HUES64 (cell line): Measurements from ENCODE around the gene SLC43A3.

ENCODE experiments used
- H3K27ac ChIP-seq: 2 replicates; pipeline ENCODE4 v1.7.0; 2013; ENCODE audit warnings: low read depth, low read length, inconsistent platforms
- H3K27me3 ChIP-seq: 2 replicates; pipeline ENCODE4 v1.6.1; 2013; ENCODE audit warnings: mild to moderate bottlenecking, low read length; ENCODE audit not compliant: insufficient read depth
- H3K36me3 ChIP-seq: 2 replicates; pipeline ENCODE4 v1.6.1; 2013; ENCODE audit warnings: mild to moderate bottlenecking, low read length; ENCODE audit not compliant: insufficient read depth
- H3K4me1 ChIP-seq: 2 replicates; pipeline ENCODE4 v1.6.1; 2013; ENCODE audit warnings: mild to moderate bottlenecking, low read length, moderate library complexity; ENCODE audit not compliant: insufficient read depth
- H3K4me3 ChIP-seq: 2 replicates; pipeline ENCODE4 v1.5.1; 2013; ENCODE audit warnings: mild to moderate bottlenecking, low read length, moderate library complexity
- H3K9ac ChIP-seq: 2 replicates; pipeline ENCODE4 v1.6.1; 2013; ENCODE audit warnings: mild to moderate bottlenecking, low read depth, low read length
- H3K9me3 ChIP-seq: 2 replicates; pipeline ENCODE4 v1.6.1; 2013; ENCODE audit warnings: low read depth, low read length; ENCODE audit not compliant: insufficient read depth
- WGBS: fragments of 150-250, 120-280 bp; methylation state at CpG from one replicate; pipeline ENCODE4 v1.1.7; 2013; ENCODE audit warnings: missing lambda C conversion rate; 5-methylcytosine and 5-hydroxymethylcytosine counted together

The SLC43A3 gene

DNA sequence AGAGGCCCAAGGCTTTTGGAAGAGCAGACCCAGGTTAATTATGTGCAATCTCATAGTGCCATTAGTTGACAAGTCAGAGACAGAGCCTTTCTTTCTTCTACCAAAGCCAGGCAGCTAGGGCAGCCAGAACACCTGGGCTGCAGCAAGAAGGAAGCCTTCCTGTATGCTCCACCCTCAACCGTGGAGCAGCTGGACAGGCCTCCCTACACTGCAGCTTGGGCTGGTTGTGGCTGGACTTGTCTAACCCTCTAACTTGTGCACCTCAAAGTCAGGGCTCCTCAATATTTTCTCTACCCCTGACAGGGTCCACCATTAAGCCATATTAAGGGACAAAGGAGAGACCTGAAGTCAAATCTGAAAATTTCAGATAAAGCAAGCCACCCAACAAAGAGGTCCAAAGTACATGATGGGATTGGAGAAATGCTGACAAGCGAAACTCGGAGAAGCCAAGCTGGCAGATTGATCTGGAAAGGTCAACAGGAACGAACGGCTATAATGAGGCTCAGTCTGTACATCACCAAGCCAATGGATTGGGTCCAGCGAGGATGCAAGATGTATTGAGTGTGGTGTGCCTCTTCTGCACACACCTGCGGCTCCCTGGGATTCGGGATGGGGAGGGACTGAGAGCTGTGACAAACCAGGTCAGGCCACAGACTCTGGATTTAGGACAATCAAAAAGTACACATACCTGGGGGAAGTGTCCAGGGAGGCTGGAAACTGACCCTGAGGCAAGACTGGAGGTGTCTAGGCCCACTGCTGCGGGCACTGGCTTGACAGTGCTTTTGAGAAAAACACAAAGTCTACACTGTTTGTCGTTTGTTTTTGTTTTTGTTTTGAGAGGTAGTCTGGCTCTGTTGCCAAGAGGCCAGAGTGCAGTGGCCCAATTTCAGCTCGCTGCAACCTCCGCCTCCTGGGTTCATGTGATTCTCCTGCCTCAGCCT lies 11.7 kb upstream of the SLC43A3 start:
- no peak overlapping the region for H3K4me3 ChIP-seq
- H3K27me3 ChIP-seq = no peaks in the 10 kb centered on the region
- H3K27ac ChIP-seq = no peak overlapping the region
- no peak overlapping the region for H3K9ac ChIP-seq
- 91% methylated on average over 12 of the region's 12 CpGs for WGBS
- H3K36me3 ChIP-seq = no peaks in the 10 kb centered on the region
- H3K9me3 ChIP-seq = no peaks in the 10 kb centered on the region
- H3K4me1 ChIP-seq = no peaks in the 10 kb centered on the region

DNA sequence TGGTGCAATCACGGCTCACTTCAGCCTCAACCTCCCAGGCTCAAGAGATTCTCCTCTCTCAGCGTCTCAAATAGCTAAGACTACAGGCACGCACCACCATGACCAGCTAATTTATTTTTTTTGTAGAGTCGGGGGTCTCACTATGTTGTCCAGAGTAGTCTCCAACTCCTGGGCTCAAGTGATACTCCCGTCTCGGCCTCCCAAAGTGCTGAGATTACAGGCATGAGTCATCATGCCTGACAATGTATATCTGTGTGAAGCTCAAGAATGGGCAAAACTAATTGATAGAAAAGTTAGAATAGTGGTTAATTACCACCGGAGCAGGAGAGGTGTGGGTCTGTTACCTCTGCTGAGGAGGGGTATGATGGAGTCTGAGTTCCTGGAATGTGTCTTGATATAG lies 9.1 kb upstream of the SLC43A3 start:
- Histone ChIP-seq H3K9me3 (no peaks in the 10 kb centered on the region), H3K27ac (no peak overlapping the region), H3K4me3 (no peak overlapping the region), H3K4me1 (no peaks in the 10 kb centered on the region), H3K27me3 (no peaks in the 10 kb centered on the region), H3K9ac (no peak overlapping the region), H3K36me3 (no peaks in the 10 kb centered on the region)
- WGBS = 90% methylated on average over 7 of the region's 7 CpGs

DNA sequence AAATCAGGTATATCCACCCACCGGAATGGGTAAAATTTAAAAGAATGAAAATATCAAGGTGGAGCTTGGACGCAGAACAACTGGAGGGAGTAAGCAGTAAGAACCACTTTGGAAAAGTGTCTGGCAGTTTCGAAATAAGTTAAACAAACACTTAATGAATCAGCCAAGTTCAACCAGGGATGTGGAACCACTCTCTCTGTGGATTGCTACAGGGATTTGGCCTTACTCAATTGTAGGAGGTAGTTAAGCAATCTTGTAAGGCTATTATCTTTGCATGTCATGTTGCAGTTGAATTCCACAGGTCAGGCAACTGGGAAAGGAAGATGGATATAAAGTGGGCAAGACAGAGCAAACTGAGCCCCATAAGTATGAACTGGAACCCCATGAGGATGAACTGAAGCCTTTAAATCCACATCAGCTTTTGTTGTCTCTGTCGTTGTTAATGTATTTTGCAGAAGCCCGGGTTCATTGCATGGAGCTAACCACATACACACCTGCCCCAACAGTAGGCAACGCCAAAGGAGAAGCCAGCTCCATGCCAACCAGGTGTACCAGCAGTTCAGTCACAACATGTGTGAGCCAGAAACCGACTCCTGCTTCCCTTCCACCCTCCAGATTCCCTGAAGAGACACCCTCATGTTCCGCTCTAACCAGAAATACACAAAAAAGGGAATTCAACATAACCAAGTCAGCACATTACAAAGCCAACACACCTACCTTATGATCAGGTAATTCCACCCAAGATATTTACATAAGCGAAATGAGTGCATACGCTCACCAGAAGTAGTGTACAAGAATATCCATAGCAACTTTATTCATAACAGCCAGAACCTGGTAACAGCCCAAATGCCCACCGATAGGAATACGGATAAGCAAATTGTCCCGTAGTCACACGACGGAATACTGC lies 8.0 kb upstream of the SLC43A3 start:
- 85% methylated on average over 15 of the region's 15 CpGs for WGBS
- Histone ChIP-seq H3K27me3 (no peaks in the 10 kb centered on the region), H3K9me3 (no peaks in the 10 kb centered on the region), H3K9ac (no peak overlapping the region), H3K4me1 (no peaks in the 10 kb centered on the region), H3K4me3 (no peak overlapping the region), H3K36me3 (no peaks in the 10 kb centered on the region), H3K27ac (no peak overlapping the region)

DNA sequence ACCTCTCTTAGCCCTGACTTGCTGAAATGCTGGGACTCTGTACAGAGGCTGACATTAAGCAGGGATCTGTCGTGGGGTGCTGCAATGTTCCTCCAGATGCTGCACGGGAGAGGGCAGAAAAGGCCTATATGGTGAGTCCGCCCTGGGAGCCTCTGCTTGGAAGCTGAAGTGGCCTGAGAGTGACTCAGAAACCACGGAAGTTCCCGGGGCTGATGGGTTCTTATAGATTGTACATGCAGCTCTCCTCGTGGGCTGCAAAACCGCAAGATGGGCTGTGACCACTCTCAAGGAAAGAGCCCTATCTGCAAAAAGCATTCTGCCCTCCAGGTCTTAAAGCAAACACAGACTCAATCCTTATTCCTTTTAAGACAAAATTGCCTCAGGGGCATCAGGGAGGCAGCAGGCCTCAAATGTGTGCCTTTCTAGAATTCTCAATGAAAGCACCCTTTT lies 5.8 kb upstream of the SLC43A3 start:
- peaks cover 13% of the 10 kb centered on the region for H3K27me3 ChIP-seq
- H3K9ac ChIP-seq = no peak overlapping the region
- no peak overlapping the region for H3K4me3 ChIP-seq
- 84% methylated on average over 7 of the region's 7 CpGs for WGBS
- no peaks in the 10 kb centered on the region for H3K4me1 ChIP-seq
- H3K27ac ChIP-seq = no peak overlapping the region
- no peaks in the 10 kb centered on the region for H3K9me3 ChIP-seq
- no peaks in the 10 kb centered on the region for H3K36me3 ChIP-seq

DNA sequence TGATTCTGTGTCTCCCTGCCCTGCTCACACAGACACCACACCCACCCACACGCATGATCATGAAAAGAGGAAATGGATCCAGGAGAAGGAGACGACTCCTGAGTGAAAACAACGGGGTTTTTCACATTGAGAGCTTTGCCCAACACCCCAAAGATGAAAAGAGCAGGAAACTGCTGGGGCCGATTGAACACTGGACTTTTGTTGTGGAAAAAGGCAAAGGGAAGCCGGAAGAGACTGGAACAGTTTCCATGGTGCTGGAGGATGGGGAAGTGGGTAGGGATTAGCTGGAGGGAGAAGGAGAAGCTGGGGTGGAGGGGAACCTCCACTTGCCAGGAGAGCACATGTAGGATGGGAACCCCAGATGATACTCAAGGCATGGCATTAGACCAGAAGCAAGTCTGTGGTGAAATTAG lies 5.2 kb upstream of the SLC43A3 start:
- Histone ChIP-seq H3K4me1 (peaks cover 6% of the 10 kb centered on the region; the same call in 1 of the 2 replicates), H3K36me3 (no peaks in the 10 kb centered on the region), H3K9ac (no peak overlapping the region), H3K4me3 (no peak overlapping the region), H3K9me3 (no peaks in the 10 kb centered on the region), H3K27me3 (peaks cover 13% of the 10 kb centered on the region), H3K27ac (no peak overlapping the region)
- WGBS = 85% methylated on average over 5 of the region's 5 CpGs

DNA sequence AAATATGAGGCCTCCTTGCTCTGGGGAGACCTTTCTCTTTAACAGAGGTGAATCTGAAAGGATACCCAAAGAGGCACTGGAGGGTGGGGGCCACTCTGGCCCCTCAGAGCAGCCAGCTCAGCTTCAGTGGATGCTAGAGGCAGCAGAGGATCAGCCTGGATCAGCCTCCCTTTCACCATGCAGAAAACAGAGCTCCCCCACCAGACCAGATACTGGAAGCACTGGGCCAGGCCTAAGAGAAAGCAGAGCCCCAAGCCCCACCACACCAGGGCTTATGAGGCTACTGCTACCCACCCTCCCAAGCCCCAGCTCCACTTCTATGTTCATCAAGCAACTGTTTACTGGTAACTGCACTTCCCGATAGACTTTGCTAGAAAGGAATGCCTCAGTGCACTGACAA lies 4.0 kb upstream of the SLC43A3 start:
- Histone ChIP-seq H3K4me3 (no peak overlapping the region), H3K9ac (no peak overlapping the region), H3K27ac (no peak overlapping the region), H3K27me3 (peaks cover 21% of the 10 kb centered on the region), H3K4me1 (peaks cover 12% of the 10 kb centered on the region), H3K9me3 (no peaks in the 10 kb centered on the region), H3K36me3 (no peaks in the 10 kb centered on the region)
- 92% methylated on average over 1 of the region's 1 CpG for WGBS

GRCh38 chr11:57429946-57430345 lies 3.0 kb upstream of the SLC43A3 start:
- 49% methylated on average over 3 of the region's 4 CpGs for WGBS

DNA sequence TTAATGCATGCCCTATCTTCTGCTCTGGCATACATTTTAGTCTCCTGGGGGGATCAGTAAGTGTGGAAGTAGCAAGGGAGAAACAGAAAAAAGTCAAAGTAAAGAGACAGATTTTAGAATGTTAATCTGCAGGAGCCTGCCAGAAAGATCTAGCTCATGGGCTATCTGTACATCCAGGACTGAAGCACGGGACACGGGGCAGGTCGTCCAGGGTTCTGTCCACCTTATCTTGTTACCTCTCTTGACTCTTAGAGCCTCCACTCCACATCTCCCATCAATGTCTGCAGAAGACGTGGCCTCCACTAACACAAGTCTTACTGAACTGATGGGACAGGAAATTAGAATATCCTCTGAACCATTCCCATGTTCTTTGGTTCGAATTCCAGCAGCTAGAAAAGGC lies 1.7 kb upstream of the SLC43A3 start:
- Histone ChIP-seq H3K36me3 (0 out of 2 replicates have a peak, but pooled peaks cover 3% of the 10 kb centered on the region), H3K4me1 (peaks cover 15% of the 10 kb centered on the region), H3K27ac (no peak overlapping the region), H3K9me3 (no peaks in the 10 kb centered on the region), H3K4me3 (no peak overlapping the region), H3K9ac (no peak overlapping the region), H3K27me3 (peaks cover 21% of the 10 kb centered on the region)
- 92% methylated on average over 5 of the region's 5 CpGs for WGBS

More at GRCh38 chr11:57429946-57430345, 3.0 kb upstream of the SLC43A3 start:
- Histone ChIP-seq H3K9me3 (no peaks in the 10 kb centered on the region), H3K27ac (no peak overlapping the region), H3K36me3 (0 out of 2 replicates have a peak, but pooled peaks cover 3% of the 10 kb centered on the region), H3K9ac (no peak overlapping the region), H3K4me1 (peaks cover 15% of the 10 kb centered on the region), H3K4me3 (no peak overlapping the region), H3K27me3 (peaks cover 21% of the 10 kb centered on the region)

- H3K4me3 ChIP-seq = no peak overlapping the region
- H3K27ac ChIP-seq = no peak overlapping the region
- WGBS = 88% methylated on average over 7 of the region's 8 CpGs
- no peak overlapping the region for H3K9ac ChIP-seq
- H3K36me3 ChIP-seq = peaks cover 8% of the 10 kb centered on the region; the same call in 1 of the 2 replicates
- H3K27me3 ChIP-seq = peaks cover 21% of the 10 kb centered on the region
- no peaks in the 10 kb centered on the region for H3K9me3 ChIP-seq
- H3K4me1 ChIP-seq = peaks cover 15% of the 10 kb centered on the region
Observed at GRCh38 chr11:57427727-57428082, 784 bp upstream of the SLC43A3 start.

DNA sequence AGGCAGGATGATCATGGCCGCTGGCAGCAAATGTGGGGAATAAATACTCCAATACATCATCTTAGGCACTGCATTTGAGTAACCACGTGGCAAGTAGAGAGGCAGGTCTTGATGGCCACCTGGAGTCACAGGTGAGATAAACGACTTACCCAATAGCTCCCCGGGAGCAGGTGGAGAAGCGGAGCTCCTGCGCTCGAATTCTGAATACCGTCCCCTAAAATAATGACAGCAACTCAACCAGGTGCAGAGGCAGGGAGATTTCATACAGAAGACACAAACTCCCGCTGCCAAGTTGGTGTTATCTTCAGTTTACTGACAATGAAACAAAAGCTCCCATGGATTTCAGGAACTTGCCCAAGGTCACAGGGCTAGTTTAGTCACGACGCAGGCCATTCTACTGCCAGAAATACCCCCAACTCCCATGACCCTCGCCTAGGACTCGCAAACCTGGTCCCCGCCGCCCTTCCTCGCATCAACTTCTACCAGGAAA lies 437 bp downstream of the SLC43A3 start:
- Histone ChIP-seq H3K27ac (no peak overlapping the region), H3K36me3 (peaks cover 15% of the 10 kb centered on the region; the same call in 1 of the 2 replicates), H3K4me1 (peaks cover 15% of the 10 kb centered on the region), H3K4me3 (peak overlapping the region; percentile 57), H3K9me3 (no peaks in the 10 kb centered on the region), H3K9ac (peak overlapping the region; percentile 75; the same call in 1 of the 2 replicates), H3K27me3 (peaks cover 21% of the 10 kb centered on the region)
- WGBS = 31% methylated on average over 15 of the region's 16 CpGs
